Measurements from ENCODE around the gene GCNA.

The GCNA gene, protein sequence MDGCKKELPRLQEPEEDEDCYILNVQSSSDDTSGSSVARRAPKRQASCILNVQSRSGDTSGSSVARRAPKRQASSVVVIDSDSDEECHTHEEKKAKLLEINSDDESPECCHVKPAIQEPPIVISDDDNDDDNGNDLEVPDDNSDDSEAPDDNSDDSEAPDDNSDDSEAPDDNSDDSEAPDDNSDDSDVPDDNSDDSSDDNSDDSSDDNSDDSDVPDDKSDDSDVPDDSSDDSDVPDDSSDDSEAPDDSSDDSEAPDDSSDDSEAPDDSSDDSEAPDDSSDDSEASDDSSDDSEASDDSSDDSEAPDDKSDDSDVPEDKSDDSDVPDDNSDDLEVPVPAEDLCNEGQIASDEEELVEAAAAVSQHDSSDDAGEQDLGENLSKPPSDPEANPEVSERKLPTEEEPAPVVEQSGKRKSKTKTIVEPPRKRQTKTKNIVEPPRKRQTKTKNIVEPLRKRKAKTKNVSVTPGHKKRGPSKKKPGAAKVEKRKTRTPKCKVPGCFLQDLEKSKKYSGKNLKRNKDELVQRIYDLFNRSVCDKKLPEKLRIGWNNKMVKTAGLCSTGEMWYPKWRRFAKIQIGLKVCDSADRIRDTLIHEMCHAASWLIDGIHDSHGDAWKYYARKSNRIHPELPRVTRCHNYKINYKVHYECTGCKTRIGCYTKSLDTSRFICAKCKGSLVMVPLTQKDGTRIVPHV

DNA sequence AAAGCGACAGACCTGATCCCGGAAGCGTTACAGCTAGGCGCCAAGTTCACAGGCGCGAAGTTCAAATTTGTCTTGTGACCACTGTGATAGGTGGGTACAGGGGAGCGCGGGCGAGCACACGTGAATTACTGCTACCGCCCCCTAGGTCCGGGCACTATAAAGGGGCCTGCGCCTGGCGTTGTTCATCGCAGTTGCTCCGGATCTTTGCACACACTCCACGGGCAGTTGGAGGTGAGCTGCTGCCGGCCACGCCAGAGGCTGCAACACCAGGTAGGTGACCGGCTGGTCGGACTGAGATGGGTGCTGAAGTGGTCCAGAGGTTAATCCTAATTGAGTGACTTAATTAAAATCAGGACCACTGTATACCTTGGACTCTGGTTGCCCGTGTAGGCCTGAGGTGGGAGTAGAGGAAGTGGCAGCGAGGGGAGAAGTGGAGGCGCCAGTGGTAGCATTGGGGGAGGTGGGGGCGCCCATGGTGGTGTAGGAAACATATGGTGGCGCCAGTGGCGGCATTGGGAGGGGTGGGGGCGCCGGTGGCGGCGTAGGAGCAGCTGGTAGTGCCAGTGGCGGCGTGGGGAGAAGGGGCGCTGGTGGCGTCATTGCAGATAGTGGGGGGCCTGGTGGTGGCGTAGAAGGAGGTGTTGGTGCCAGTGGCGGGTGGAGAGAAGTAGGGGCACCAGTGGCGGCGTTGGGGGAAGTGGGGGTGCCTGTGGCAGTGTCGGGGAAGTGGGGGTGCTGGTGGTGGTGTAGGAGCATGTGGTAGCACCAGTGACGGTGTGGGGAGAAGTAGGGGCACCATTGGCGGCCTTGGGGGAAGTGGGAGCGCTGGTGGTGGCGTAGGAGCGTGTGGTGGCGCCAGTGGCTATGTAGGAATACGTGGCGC is at the start of gene GCNA:
GCNA (plus strand) TSS at position 185 of the 883 bp plus-strand sequence. CDS start 2,385 bp downstream, outside the sequence.
- no peak for DNase-seq
- intact Hi-C loops (cut with DNase I): no loop called here

DNA sequence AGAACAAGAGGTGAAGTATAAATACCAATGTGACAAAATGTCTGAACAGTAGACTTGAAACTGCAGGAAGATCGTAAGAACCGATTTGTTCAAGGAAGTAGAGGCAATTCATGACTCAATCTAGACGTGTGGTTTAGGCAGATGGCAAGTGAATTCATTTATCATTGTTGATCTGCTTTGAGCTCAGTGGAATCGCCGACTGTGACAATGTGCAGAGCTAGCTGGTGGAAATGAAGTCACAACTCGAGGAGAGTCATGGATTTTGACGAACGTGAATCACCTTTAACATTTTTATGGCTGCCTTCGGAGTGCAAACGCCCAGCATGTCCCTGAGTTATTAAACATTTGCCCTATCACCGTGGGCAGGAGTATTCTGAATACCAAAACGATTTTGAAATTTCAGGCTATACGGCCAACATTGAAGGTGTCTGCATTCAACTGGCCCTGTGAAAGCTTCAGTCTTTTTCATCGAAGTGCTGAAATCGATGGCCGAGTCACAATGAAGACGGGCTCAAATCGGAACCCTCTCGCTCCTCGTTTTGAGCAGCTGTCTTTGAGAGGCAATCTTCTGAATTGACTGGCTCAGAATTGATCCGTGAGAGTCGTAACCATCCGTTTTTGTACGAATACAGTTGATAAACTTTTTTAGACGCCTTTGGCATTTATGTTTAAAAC is 46.0 kb upstream of the GCNA start:
- peak in 12 of 42 donors; percentile 3 to 39 (median 12) for DNase-seq
- intact Hi-C loops (cut with DNase I): no loop called here

DNA sequence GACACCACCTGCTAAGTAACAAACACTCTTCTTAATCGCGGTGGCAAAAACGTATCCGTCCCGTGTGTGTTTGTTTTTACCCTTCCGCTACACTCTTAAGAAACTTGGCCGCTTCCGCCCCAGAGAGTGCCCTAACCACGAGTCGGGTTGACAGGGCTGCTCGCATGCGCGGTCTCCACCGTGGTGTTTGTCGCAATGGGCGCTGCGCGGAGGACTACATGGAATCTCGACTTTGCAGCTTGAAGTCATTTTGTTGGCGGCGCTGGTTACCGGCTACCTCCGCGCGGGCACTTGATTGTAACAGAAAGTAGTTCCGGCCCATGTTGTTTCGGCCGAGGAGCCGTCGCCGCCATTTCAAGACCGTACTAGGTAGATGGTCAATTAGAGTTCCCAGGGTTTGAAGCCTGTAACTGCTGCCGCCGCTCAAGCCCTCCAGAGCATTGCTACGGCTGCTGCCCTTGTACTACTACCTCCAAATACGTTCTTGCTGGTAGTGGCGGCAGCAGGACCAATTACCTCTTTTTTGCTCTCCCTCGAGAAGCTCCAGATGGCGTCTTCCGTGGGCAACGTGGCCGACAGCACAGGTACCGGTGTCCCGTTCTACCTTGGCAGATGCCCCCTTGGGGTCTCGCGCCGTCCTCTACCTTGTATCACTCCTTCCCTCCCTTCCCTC is 45.3 kb upstream of the GCNA start, which contains the start of gene OGT:
OGT (plus strand) TSS at position 352 of the 673 bp plus-strand sequence; CDS start at position 548, 196 bp downstream.
- DNase-seq: peak; percentile 83 to 96 (median 91)
- intact Hi-C loops (cut with DNase I): no loop called here

DNA sequence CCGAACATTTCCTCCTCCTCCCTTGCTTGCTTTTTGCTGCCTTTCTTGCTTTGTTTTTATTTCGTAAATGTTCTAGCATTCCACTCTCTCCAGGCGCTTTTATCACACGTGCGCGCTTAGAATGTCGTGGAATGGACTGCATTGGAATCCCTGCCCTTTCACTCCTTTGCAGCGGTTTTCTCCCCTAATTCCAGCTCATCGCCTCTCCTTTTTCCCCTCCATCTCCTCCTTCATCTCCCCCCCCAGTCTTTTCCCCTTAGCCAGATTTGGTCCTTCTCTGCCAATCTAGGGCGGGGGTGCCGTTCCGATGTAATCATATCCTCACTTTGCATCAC is 44.8 kb upstream of the GCNA start:
- DNase-seq: peak in 4 of 42 donors; percentile 2 to 42 (median 30)
- intact Hi-C loops (cut with DNase I): no loop called here

DNA sequence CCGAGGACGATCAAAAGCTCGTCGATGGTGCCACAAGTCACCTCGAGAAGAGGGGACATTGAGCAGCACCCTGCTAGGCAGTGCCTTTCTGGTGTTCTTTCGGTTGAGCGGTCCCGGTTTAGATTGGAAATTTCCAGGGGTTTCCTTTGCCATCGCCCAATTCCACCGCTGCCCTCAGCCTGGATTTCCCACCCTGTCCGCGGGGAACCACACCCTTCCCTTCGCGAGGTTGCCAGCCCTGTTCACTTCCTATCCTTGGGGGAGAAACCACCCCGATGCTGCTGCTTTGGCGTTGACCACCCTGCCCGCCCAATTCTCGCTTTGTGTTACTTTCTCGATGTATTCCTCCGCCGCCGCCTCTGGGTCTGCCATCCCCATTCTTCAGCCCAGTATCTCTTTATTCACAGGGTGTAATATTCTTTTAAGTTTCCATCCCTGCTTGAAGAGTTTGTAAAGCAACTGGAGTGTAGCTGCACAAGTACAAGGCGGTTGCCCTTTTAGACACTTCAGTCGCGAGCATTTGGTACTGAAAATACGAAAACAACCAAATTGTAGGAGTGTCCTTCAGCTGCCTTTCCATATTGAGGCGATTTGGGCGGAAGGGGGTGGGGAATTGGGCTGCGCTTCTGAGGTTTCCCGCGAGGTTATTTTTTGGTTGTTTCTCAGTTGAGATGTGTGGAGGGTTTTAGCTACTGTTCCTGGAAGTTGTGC is 44.2 kb upstream of the GCNA start:
- intact Hi-C loops (cut with DNase I): no loop called here
- peak in 38 of 42 donors; percentile 11 to 78 (median 48) for DNase-seq

DNA sequence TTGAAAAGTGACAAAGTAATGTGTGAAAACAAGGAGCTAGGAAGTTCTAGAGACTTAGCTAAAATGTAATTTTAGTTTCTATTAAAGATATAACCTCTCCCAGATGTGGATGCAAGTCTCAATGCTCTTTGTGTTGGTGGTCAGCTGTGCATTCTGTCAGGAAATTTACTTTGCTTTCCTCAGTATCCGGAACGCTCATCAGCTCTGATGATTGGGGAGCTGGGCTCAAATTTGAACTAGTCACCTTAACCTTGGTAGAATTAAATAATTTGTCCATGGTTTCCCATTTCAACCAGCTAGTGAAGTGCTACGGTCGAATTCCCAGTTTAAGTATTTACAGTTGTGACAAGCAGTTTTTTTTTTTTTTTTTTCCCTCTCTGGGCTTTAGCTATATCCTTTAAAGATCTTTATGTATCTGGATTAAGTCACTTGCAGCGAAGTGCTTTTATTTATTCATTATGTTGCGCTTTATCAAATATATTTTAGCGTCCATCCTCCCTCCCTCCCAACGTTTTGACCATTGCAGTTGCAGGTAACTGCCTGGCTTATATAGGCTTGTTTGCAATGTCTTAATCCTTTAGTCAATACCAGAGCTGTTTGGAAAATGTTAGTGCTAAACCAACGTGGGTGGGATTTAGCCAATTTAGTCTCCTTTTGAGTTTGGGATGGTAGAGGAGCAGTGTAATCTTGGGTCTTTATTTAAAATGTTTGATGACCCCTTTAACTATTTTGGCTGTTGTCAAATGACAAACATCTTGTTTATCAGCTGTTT is 43.3 kb upstream of the GCNA start:
- intact Hi-C loops (cut with DNase I): no loop called here
- DNase-seq: no peak

DNA sequence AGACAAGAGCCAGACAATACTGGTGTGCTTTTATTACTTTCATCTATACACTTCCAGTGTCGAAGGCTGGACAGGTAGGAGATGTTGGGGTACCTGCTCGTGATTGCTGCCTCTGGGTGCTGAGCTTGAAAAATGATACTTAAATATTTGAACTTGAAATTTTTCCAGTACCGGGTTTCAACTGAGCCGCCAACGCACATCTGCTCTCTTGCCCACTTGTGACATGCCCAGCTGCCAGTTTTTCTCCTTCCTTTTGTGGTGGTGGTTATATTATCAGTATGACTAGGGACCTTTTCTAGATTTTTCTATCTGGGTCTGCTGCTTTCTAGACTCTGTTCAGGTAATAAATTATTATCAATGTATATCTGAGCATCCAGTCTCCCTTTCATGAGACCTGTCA is 42.0 kb upstream of the GCNA start:
- DNase-seq: peak in 10 of 42 donors; percentile 8 to 43 (median 18)
- intact Hi-C loops (cut with DNase I): no loop called here

DNA sequence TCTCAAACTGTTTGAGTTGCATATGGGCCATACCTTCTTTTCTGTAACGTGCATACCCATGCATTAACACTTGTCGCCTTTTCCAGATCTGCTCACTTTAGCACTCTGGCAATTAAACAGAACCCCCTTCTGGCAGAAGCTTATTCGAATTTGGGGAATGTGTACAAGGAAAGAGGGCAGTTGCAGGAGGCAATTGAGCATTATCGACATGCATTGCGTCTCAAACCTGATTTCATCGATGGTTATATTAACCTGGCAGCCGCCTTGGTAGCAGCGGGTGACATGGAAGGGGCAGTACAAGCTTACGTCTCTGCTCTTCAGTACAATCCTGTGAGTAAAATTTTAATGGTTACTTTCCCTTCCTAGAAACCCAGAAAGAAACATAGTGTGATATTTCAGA is 40.5 kb upstream of the GCNA start:
- intact Hi-C loops (cut with DNase I): no loop called here
- DNase-seq: no peak

DNA sequence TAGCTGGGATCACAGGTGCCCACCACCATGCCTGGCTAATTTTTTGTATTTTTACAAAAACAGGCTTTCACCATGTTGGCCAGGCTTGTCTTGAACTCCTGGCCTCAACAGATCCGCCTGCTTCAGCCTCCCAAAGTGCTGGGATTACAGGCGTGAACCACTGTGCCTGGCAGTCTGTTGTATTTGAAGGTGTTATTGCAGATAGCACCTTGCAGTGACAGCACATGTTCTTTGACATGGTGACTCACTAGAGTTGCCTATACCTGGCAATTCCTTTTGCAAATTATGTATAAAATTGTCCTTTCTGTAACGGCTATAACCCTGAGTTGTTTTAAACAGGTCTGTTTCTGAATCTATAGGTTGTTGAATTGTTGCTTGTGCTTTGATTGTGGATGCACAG is 37.4 kb upstream of the GCNA start:
- DNase-seq: peak in 1 of 42 donors; percentile 12
- intact Hi-C loops (cut with DNase I): no loop called here

DNA sequence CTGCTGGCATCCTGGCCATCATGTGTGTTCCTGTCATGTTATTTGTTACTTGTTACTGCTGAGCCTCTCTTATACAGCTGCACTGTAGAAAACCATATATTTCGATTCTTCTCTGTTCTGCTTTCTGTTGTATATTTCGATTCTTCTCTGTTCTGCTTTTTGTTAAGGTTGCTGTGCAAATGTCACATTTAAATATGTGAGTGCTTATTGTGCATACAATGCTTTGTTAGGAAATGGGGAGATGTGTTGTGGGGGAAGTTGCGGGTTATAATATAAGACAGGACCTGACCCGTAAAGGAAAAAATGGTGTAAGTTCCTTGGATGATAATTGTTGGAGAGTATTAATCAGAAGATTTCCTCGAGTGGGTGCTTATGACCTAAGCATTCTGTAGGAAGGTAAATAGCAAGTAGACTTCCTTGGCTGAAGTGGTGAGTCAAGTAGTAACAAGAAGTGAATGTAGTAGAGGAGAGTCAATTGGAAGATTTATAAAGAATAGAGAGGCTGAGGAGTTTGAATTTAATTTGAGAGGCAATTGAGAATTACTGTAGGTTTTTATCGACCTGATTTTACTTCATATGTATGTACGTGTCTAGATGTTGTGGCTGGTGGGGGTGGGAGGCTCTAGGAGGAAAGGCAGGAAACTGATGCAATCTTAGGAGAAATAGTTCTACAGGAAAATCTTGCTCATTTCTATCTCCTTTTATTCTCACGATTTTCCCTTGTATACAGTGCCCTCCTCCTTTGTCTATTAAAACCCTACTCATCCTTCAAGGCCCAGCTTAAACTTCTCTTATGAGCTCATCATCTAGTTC is 36.8 kb upstream of the GCNA start:
- intact Hi-C loops (cut with DNase I): no loop called here
- DNase-seq: no peak

DNA sequence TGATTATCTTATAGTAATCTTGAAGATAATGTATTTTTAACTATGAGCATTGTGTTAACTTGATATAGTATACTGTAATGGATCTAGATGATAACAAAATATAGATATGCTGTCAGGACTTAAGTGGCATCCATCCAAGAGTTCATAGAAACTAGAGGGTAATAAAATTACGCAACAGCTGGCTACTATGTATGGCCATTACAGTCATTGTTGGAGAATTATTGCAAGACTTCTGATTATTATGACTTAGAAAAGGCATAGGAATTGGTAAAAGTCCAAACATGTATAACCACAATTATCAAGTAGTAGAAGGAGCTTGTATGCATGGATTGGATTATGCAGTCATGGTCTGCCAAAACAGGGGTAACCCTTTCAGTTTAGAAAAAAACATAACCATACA is 35.8 kb upstream of the GCNA start:
- intact Hi-C loops (cut with DNase I): no loop called here
- no peak for DNase-seq

DNA sequence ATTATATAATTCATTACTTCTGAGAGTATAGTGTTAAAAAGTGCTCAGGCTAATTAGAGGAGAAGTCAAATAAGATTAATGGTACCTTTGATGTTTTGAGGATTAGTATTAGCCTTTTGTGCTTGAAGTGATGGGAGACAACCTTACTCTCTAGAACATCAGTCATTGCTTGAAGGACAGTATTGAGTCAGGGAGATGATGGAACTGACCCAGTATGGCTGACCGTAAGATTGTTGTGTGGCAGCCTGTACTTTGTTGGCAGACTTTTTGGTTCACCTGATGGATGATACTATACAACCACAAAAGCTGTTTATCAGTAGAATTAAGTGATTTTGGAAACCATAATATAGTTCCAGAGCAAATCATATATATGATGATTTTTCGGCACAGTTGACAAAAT is 35.4 kb upstream of the GCNA start:
- intact Hi-C loops (cut with DNase I): no loop called here
- no peak for DNase-seq

DNA sequence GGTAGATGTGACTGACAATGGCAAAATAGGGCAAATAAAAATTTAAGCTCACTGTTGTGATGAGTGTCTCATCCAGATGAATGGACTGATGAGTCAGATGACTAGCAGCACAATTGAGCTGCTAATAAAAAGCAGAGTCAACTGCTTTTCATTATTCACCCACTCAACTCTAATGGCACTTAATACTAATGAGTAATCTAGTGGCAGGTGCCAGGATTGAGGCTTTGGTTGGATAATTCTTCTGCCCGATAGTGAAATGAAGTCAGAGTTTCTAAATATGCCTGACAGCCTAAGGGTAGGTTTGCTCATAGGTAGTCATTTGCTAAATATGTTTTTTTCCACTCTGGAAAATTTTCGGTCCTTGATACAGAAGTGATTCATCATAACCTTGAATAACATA is 34.9 kb upstream of the GCNA start:
- DNase-seq: peak in 1 of 42 donors; percentile 42
- intact Hi-C loops (cut with DNase I): no loop called here

DNA sequence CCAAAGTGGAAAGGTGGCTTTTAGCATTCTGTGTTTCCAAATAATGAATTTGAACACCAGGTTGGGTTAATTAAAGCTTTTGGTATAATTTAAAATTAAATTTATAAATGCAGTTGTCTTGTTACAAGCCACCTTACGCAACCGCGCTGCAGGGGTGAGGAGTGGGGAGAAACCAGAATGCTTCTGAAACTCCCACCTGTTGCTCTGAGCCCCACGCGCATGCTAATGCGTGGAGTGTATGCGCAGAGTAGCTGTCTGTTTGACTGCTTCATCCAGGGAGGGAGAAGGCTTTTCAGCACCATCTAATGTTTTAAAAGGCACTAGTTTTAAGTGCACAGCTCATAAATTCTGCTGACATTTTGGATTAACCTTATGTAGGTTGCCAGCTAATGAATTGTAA is 32.9 kb upstream of the GCNA start:
- peak in 38 of 42 donors; percentile 15 to 80 (median 47) for DNase-seq
- intact Hi-C loops (cut with DNase I): no loop called here

DNA sequence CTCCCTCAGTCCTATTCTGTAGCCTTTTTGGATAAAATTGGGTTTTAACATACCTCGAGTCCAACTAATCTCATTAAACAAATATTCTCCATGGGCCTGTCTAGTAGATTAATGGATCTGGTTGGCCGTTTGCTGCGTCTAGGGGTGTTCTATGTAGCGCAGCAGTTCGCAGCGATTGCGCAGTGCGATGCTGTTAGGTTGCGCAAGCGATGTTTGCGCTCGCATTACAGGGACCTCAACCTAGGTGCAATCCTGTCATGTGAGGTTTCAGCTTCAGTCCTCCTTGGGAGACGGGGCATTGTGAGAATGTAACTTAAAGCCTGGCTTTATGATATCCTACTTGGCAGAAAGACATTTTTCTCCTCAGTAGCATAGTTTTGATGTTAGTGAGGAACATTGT is 31.4 kb upstream of the GCNA start:
- DNase-seq: no peak
- intact Hi-C loops (cut with DNase I): no loop called here

DNA sequence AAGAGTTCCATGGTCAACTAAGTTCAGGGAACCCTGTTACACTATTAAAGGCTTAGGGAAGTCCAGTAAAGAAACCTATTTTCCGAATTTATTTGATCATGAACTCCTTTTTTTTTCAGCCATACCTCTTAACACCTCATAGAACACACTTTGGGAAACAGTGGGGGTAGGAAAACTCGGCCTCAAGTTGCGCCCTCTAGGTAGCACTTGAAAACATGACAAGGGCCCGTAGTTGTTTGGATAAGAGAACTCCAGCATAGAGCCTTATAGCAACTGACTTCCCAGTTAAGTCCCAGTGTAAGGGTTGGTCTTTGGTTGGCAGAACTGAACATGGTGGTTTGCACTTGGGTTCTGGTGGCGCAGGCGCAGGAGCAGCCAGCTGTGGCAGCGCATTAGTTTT is 30.9 kb upstream of the GCNA start:
- intact Hi-C loops (cut with DNase I): no loop called here
- DNase-seq: no peak
